A673 (cell line): ENCODE measurements around the gene UNG. TPM values are rescaled to one million over a fixed set of nuclear protein-coding genes. Genes with fewer than 3 reads are reported as not detected.
A peak's percentile ranks its signal among the peaks of the same experiment; 100 is the strongest.

Source experiments
- BruUV-seq: library from RNA; stranded (reverse); fragments of 400-500 nt; replicated peaks from 2 replicates; lab custom pipeline; 2021; lab: Mats Ljungman, UMichigan
- CTCF ChIA-PET: fragments of 300-600 bp; sonication (Branson Sonifier 250); formaldehyde crosslinking; loops from one replicate; lab custom pipeline; 2022; ENCODE audit warnings: antibody characterized with exemption; lab: Charles Lee
- POLR2A ChIA-PET: fragments of 300-600 bp; sonication (Branson Sonifier 250); formaldehyde crosslinking; loops from one replicate; lab custom pipeline; 2022; ENCODE audit warnings: antibody characterized with exemption; ENCODE audit not compliant: low non-redundant PET; lab: Charles Lee
- DNase-seq: peaks from one replicate; pipeline ENCODE4 v3.0.0-alpha.2; 2015; ENCODE audit warnings: low spot score
- H3K27ac ChIP-seq: fragments of 200-600 bp; sonication (generic); 2 replicates; pipeline ENCODE4 v1.5.1; 2016; ENCODE audit warnings: mixed run types, low read depth, mild to moderate bottlenecking, mixed read lengths, antibody characterized with exemption, low read length; ENCODE audit not compliant: poor library complexity, severe bottlenecking
- H3K27me3 ChIP-seq: fragments of 200-600 bp; sonication (generic); replicated peaks from 2 replicates; pipeline ENCODE4 v1.6.1; 2017; ENCODE audit warnings: mixed run types, low read depth, mild to moderate bottlenecking, mixed read lengths, antibody characterized with exemption, low read length; ENCODE audit not compliant: insufficient read depth, poor library complexity
- H3K36me3 ChIP-seq: fragments of 200-600 bp; sonication (generic); 2 replicates; pipeline ENCODE4 v1.6.1; 2016; ENCODE audit warnings: mixed run types, mild to moderate bottlenecking, mixed read lengths, antibody characterized with exemption, low read length; ENCODE audit not compliant: insufficient read depth, poor library complexity, severe bottlenecking
- H3K4me1 ChIP-seq: fragments of 200-600 bp; sonication (generic); 2 replicates; pipeline ENCODE4 v1.6.1; 2017; ENCODE audit warnings: mixed run types, mild to moderate bottlenecking, mixed read lengths, antibody characterized with exemption, low read length; ENCODE audit not compliant: insufficient read depth, poor library complexity, severe bottlenecking
- H3K4me3 ChIP-seq: fragments of 200-600 bp; sonication (generic); 2 replicates; pipeline ENCODE4 v1.5.1; 2016; ENCODE audit warnings: low read depth, mixed run types, mild to moderate bottlenecking, mixed read lengths, low read length; ENCODE audit not compliant: poor library complexity, severe bottlenecking
- H3K9me3 ChIP-seq: fragments of 200-600 bp; sonication (generic); 2 replicates; pipeline ENCODE4 v1.6.1; 2016; ENCODE audit warnings: mixed run types, low read depth, mild to moderate bottlenecking, mixed read lengths, antibody characterized with exemption, low read length; ENCODE audit not compliant: poor library complexity, severe bottlenecking
- CTCF ChIP-seq: fragments of 300-800, 200-600 bp; sonication (generic); conservative IDR thresholded peaks from 2 replicates; pipeline ENCODE4 v1.5.1; 2017; ENCODE audit warnings: low read depth, mild to moderate bottlenecking, antibody characterized with exemption, low read length, moderate library complexity, mixed read lengths
- EZH2 ChIP-seq: fragments of 200-600 bp; sonication (generic); IDR thresholded peaks from 2 replicates; pipeline ENCODE4 v1.6.1; 2017; ENCODE audit warnings: borderline replicate concordance, low read depth, mild to moderate bottlenecking, mixed read lengths, antibody characterized with exemption, low read length; ENCODE audit not compliant: poor library complexity, severe bottlenecking
- intact Hi-C: fragments of 100-400 bp; cut with micrococcal nuclease; formaldehyde crosslinking; loops from one replicate; pipeline ENCODE4 v1.10.0; 2022; ENCODE audit not compliant: unreplicated experiment
- total RNA-seq: library from RNA; stranded (reverse); gene quantifications from 2 replicates; pipeline ENCODE4 v1.2.3, GENCODE V29; 2021

The UNG gene
- total RNA-seq, 1 experiment from 2014 or later = 58.5 TPM

DNA sequence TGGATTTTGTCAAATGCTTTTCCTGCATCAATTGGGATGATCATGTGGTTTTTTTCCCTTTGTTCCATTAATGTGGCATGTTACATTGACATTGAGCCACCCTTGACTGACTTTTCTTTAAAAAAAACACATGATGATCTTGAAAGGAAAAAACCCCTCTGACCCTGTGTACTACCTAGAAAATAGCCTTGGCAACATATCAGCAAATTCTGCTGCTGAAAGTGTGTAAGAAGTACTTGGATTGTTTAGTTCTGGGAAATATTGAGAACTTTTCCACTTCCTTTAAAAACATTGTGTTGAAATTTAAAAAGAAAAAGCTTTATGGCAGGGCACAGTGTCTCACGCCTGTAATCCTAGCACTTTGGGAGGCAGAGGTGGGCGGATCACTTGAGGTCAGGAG is 39.7 kb downstream of the UNG start:
- no peaks in the 10 kb centered on the region for H3K36me3 ChIP-seq
- DNase-seq = no peak
- no TSS peak for BruUV-seq
- no peak overlapping the region for H3K27ac ChIP-seq
- TF ChIP-seq EZH2 (no peak), CTCF (no peak)
- no peaks in the 10 kb centered on the region for H3K27me3 ChIP-seq
- no peaks in the 10 kb centered on the region for H3K4me1 ChIP-seq
- POLR2A ChIA-PET = no interaction called here
- H3K4me3 ChIP-seq = no peak overlapping the region
- peaks cover 8% of the 10 kb centered on the region for H3K9me3 ChIP-seq
- intact Hi-C loops = no loop called here
- CTCF ChIA-PET = no interaction called here

DNA sequence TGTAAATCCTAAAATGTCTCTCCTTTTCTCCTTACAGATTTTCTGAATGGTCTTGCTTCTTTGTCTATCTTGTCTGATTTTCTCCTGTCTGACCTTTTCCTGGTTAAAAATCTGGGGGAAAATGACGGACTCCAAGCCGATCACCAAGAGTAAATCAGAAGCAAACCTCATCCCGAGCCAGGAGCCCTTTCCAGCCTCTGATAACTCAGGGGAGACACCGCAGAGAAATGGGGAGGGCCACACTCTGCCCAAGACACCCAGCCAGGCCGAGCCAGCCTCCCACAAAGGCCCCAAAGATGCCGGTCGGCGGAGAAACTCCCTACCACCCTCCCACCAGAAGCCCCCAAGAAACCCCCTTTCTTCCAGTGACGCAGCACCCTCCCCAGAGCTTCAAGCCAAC is 42.0 kb downstream of the UNG start:
- Histone ChIP-seq H3K4me3 (no peak overlapping the region), H3K4me1 (no peaks in the 10 kb centered on the region), H3K9me3 (peaks cover 8% of the 10 kb centered on the region), H3K36me3 (no peaks in the 10 kb centered on the region), H3K27ac (peak overlapping the region; percentile 50), H3K27me3 (no peaks in the 10 kb centered on the region)
- ChIA-PET CTCF (no interaction called here), POLR2A (no interaction called here)
- no peak for DNase-seq
- TF ChIP-seq EZH2 (no peak), CTCF (no peak)
- intact Hi-C loops = no loop called here
- no TSS peak for BruUV-seq

DNA sequence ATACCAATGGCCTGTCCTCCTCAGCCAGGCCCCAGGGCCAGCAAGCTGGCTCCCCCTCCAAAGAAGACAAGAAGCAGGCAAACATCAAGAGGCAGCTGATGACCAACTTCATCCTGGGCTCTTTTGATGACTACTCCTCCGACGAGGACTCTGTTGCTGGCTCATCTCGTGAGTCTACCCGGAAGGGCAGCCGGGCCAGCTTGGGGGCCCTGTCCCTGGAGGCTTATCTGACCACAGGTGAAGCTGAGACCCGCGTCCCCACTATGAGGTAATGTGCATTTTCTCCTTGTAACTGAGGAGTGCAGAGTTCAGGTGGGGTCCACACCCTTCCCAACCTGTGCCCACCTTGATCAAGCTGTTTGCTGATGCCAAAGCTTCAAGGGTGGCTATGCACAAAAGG is 42.4 kb downstream of the UNG start:
- POLR2A ChIA-PET = no interaction called here
- H3K4me1 ChIP-seq = no peaks in the 10 kb centered on the region
- TF ChIP-seq EZH2 = no peak
- no peak for TF ChIP-seq CTCF
- peaks cover 8% of the 10 kb centered on the region for H3K9me3 ChIP-seq
- peak overlapping the region; percentile 50 for H3K27ac ChIP-seq
- no TSS peak for BruUV-seq
- intact Hi-C loops = no loop called here
- no peaks in the 10 kb centered on the region for H3K36me3 ChIP-seq
- DNase-seq = no peak
- no peak overlapping the region for H3K4me3 ChIP-seq
- CTCF ChIA-PET = no interaction called here
- H3K27me3 ChIP-seq = no peaks in the 10 kb centered on the region
